Erythroblast (primary cell): Measurements from ENCODE around the gene FETUB.

ENCODE experiments used
- GATA1 ChIP-seq: IDR thresholded peaks from 2 replicates; pipeline ENCODE4 v1.6.1; 2011; ENCODE audit warnings: low read depth, mild to moderate bottlenecking, control low read depth, low read length, moderate library complexity
- POLR2A ChIP-seq: IDR thresholded peaks from 2 replicates; pipeline ENCODE4 v1.6.1; 2011; ENCODE audit warnings: mild to moderate bottlenecking, low read length

DNA sequence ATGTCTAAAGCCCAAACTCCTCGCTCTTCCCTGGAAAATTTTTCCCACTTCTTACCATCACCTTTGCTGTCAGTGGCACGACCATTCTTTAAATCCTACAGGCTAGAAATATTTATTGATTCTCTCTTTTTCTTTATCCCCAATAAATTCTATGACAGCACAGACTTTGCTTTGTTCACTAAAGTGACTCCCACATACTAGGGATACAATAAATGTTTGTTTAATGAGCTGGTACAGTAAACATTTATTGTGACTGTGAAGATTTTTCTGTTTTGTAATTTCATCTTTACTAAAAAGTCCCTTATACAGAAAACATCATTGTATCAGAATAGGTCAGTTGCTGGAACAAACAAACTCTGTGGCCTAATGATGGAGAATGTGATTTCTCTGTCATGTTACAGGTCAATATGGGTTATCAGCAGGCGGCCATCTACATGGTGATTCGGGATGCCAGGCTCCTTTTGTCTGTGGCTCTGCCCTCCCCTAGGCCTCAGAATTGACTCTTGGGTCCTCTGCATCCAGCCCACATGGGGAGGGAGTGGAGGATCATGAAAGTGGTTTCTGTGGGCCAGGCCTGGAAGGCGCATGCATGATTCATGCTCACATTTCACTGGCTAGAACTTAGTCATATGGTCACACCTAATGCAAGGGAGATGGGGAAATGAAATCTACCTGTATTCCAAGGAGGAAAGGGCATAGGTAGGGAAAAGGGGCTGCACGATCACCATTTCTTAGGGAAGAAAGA, 54.3 kb downstream of the FETUB start:
- TF ChIP-seq POLR2A (no peak), GATA1 (no peak)
